ENCODE results near the gene KRTAP1-5. TPM values are rescaled to one million over a fixed set of nuclear protein-coding genes. Genes with fewer than 3 reads are reported as not detected.

The KRTAP1-5 gene
- total and polyA plus RNA-seq, 2 donors (not counting 3 experiments of a cell fraction or from before 2014, with no cell fraction given), result not detected

DNA sequence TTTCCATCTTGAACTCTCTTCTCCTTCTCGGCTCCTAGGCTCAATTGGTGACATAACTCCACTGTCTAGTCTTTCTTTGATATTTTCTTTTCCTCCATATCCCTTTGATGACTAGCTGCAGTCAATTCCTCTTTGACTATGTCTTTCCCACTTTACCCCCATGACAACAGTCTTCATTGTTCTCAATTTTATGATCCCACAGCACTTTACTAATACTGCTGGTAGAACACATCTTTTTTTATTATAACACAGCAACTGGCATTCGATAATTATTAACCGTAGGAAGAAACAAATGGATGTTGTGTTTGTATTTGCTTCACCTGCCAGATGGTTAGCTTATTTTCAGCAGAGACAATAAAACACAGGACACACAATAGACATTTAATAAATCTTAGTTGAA, 34.3 kb downstream of the KRTAP1-5 start:
- Histone ChIP-seq H3K27ac (ENCODE audit: insufficient read depth, low read depth, low read length) (no peak overlapping the region), H3K9me1 (replicated peaks; ENCODE audit: control insufficient read depth, extremely low read depth, insufficient read depth, low read length) (no peaks in the 10 kb centered on the region), H3K9me3 (replicated peaks; ENCODE audit: control insufficient read depth, insufficient read depth, low read length) (no peaks in the 10 kb centered on the region), H3K27me3 (ENCODE audit: control insufficient read depth in 2 of 2, insufficient read depth in 2 of 2, low read length in 2 of 2) (peaks cover 2 to 3% of the 10 kb centered on the region in 2 experiments), H3K79me2 (ENCODE audit: control insufficient read depth, insufficient read depth, low read length) (no peaks in the 10 kb centered on the region), H3K4me1 (ENCODE audit: control insufficient read depth, extremely low read depth, insufficient read depth, low read length) (no peaks in the 10 kb centered on the region), H3K36me3 (ENCODE audit: control insufficient read depth in 2 of 2, extremely low read depth in 1 of 2, insufficient read depth in 2 of 2, low read length in 2 of 2) (no peaks in the 10 kb centered on the region), H3K4me2 (ENCODE audit: insufficient read depth, low read length) (no peak overlapping the region), H3K9ac (replicated peaks; ENCODE audit: extremely low read depth, insufficient read depth, low read length) (no peak overlapping the region), H2AFZ (ENCODE audit: low read depth, low read length) (no peak overlapping the region), H3K4me3 (replicated peaks in 1 of 3; ENCODE audit: insufficient read depth in 1 of 3, low read depth in 1 of 3, low read length in 3 of 3) (no peak overlapping the region), H4K20me1 (replicated peaks; ENCODE audit: control insufficient read depth, extremely low read depth, insufficient read depth, low read length) (no peaks in the 10 kb centered on the region)
- intact Hi-C loops (cut with micrococcal nuclease) (no loop called here), dilution Hi-C loops (cut with MboI; ENCODE audit: extremely low pct_ligation_motif_present, low sequenced_read_pairs) (no loop called here)
- TF ChIP-seq, protein P1, sequence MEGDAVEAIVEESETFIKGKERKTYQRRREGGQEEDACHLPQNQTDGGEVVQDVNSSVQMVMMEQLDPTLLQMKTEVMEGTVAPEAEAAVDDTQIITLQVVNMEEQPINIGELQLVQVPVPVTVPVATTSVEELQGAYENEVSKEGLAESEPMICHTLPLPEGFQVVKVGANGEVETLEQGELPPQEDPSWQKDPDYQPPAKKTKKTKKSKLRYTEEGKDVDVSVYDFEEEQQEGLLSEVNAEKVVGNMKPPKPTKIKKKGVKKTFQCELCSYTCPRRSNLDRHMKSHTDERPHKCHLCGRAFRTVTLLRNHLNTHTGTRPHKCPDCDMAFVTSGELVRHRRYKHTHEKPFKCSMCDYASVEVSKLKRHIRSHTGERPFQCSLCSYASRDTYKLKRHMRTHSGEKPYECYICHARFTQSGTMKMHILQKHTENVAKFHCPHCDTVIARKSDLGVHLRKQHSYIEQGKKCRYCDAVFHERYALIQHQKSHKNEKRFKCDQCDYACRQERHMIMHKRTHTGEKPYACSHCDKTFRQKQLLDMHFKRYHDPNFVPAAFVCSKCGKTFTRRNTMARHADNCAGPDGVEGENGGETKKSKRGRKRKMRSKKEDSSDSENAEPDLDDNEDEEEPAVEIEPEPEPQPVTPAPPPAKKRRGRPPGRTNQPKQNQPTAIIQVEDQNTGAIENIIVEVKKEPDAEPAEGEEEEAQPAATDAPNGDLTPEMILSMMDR (IDR thresholded peaks at IDR 0.05; ENCODE audit: extremely low read depth in 1 of 2, insufficient read depth in 1 of 2, low read depth in 1 of 2, low read length in 2 of 2), result no peak
- TF ChIP-seq MYC (IDR thresholded peaks at IDR 0.05; ENCODE audit: low read depth, low read length) (no peak), JUN (IDR thresholded peaks at IDR 0.05; ENCODE audit: borderline replicate concordance, insufficient read depth, insufficient read length, low read depth) (no peak), EZH2 (IDR thresholded peaks at IDR 0.05; ENCODE audit: borderline replicate concordance, low read depth, low read length, severe bottlenecking) (no peak), FOS (IDR thresholded peaks at IDR 0.05; ENCODE audit: borderline replicate concordance, insufficient read depth, low read length) (no peak), GATA2 (IDR thresholded peaks at IDR 0.05; ENCODE audit: insufficient read depth, insufficient read length, low read depth, low read length) (no peak), POLR2AphosphoS5 (IDR thresholded peaks at IDR 0.05; ENCODE audit: insufficient read depth, low read depth, low read length) (no peak)
- TF ChIP-seq, protein P2, sequence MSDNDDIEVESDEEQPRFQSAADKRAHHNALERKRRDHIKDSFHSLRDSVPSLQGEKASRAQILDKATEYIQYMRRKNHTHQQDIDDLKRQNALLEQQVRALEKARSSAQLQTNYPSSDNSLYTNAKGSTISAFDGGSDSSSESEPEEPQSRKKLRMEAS (IDR thresholded peaks at IDR 0.05; ENCODE audit: insufficient read depth, insufficient read length), result no peak
- DNase-seq (ENCODE audit: low read depth, low spot score), result no peak
- POLR2A ChIA-PET, result no interaction called here
- BruUV-seq (replicated peaks), result no TSS peak
- no peak for FAIRE-seq
- CTCF ChIA-PET, result interaction anchor here (1.4 kb wide), 1 partner anchor 29 kb away, joined by 3 read pairs; no protein-coding TSS in a partner anchor

All from endothelial cell of umbilical vein (primary cell).